K562 (cell line): ENCODE results near the gene RFESD.

Source experiments
- EP300 ChIP-seq: IDR thresholded peaks from 2 replicates; pipeline ENCODE4 v1.6.1; 2012; ENCODE audit warnings: low read length, improper control_type of control experiment
- KLF16 ChIP-seq: IDR thresholded peaks from 2 replicates; pipeline ENCODE4 v1.6.1; 2016; ENCODE audit warnings: antibody characterized with exemption
- SP1 ChIP-seq: sonication (generic); formaldehyde crosslinking; IDR thresholded peaks from 2 replicates; pipeline ENCODE4 v1.8.1; 2022; ENCODE audit warnings: mild to moderate bottlenecking, missing genetic modification reagents
- USF2 ChIP-seq: sonication (generic); formaldehyde crosslinking; IDR thresholded peaks from 2 replicates; pipeline ENCODE4 v1.5.0; 2020; ENCODE audit warnings: missing genetic modification reagents
- ZNF133 ChIP-seq: fragments of 250-450 bp; sonication (Bioruptor Pico); IDR thresholded peaks from 2 replicates; pipeline ENCODE4 v1.4.0; 2020; ENCODE audit warnings: mild to moderate bottlenecking

DNA sequence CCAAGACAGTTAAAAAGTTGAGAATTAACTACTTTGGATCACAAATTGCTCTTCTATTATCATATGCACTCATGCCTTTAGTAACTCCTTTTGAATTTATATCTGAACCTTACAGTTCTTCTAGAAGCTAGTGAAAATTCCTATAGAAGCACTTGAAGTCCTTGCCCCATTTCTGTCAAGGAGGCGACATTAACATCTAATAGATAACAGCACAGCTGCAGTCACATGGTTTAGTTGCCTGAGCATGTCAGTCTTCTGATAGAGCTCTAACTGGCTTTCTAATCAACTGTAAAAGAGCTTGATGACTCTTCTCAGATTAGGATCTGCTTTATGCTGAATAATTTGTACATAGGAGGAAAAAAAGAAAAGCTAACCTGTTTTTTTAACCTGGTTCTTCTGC is 9.0 kb downstream of the RFESD start:
- TF ChIP-seq USF2 (CRISPR knock-in tag) (no peak), SP1 (no peak), KLF16 (no peak), EP300 (no peak), ZNF133 (CRISPR knock-in tag) (no peak)
